Measurements from ENCODE around the gene PRPS1L1. TPM values are rescaled to one million over a fixed set of nuclear protein-coding genes. Genes with fewer than 3 reads are reported as not detected.

The PRPS1L1 gene
- polyA plus RNA-seq, 1 of the 3 experiments (the other 2 are of a cell fraction), result not detected

DNA sequence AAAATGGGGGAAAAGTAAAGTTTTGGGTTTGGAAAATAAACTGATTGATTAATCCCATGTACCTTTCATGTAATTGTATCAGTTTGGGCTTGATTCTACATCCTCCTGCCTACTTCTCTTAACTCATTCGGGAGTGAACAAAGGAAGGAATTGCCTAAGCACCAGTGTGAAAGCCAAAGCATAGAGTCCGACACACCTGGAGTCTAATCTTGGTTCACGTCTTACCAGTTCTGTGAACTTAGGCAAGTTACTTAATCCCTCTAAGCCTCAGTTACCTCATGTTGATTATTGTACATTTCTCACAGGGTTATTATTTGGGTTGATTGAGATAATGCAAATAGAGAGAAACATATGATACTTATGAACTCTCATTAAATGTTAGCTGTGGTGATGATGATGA, 41.1 kb upstream of the PRPS1L1 start:
- no peaks in the 10 kb centered on the region for H3K79me2 ChIP-seq (ENCODE audit: insufficient read depth)
- H3F3A ChIP-seq (replicated peaks; ENCODE audit: insufficient read depth), result no peaks in the 10 kb centered on the region
- POLR2A ChIA-PET, result no interaction called here
- peaks cover 13% of the 10 kb centered on the region; the same call in 1 of the 2 replicates for H3K27me3 ChIP-seq (ENCODE audit: insufficient read depth)
- CTCF ChIA-PET, result interaction anchor here (1.0 to 2.5 kb wide), 2 partner anchors 8 to 299 kb away, joined by 3 to 6 read pairs; no protein-coding TSS in a partner anchor
- no peak overlapping the region for H3K9ac ChIP-seq
- DNase-seq, result no peak
- H3K4me1 ChIP-seq (ENCODE audit: control insufficient read depth in 1 of 2, insufficient read depth in 2 of 2, low read depth in 1 of 2, low read length in 1 of 2), result no peaks in the 10 kb centered on the region
- WGBS (ENCODE audit: low lambda C conversion rate), result 5% methylated on average over 3 of the region's 3 CpGs
- H3K4me2 ChIP-seq, result no peak overlapping the region
- no peaks in the 10 kb centered on the region for H3K36me3 ChIP-seq (replicated peaks in 1 of 2; ENCODE audit: control insufficient read depth in 1 of 2, insufficient read depth in 2 of 2, low read length in 1 of 2)
- no peaks in the 10 kb centered on the region for H3K9me3 ChIP-seq
- no peaks in the 10 kb centered on the region for H3K9me2 ChIP-seq
- no peak overlapping the region for H3K27ac ChIP-seq (ENCODE audit: low read depth in 2 of 2, low read length in 1 of 2)
- H4K20me1 ChIP-seq (ENCODE audit: insufficient read depth), result no peaks in the 10 kb centered on the region
- no peak overlapping the region for H3K4me3 ChIP-seq (ENCODE audit: low read depth in 2 of 2, low read length in 1 of 2)
- H2AFZ ChIP-seq (ENCODE audit: low read depth), result no peak overlapping the region
- TF ChIP-seq FOXM1 (IDR thresholded peaks at IDR 0.05; ENCODE audit: low read depth) (no peak), RAD21 (IDR thresholded peaks at IDR 0.05; ENCODE audit: low read length) (no peak)
- TF ChIP-seq, protein P1, sequence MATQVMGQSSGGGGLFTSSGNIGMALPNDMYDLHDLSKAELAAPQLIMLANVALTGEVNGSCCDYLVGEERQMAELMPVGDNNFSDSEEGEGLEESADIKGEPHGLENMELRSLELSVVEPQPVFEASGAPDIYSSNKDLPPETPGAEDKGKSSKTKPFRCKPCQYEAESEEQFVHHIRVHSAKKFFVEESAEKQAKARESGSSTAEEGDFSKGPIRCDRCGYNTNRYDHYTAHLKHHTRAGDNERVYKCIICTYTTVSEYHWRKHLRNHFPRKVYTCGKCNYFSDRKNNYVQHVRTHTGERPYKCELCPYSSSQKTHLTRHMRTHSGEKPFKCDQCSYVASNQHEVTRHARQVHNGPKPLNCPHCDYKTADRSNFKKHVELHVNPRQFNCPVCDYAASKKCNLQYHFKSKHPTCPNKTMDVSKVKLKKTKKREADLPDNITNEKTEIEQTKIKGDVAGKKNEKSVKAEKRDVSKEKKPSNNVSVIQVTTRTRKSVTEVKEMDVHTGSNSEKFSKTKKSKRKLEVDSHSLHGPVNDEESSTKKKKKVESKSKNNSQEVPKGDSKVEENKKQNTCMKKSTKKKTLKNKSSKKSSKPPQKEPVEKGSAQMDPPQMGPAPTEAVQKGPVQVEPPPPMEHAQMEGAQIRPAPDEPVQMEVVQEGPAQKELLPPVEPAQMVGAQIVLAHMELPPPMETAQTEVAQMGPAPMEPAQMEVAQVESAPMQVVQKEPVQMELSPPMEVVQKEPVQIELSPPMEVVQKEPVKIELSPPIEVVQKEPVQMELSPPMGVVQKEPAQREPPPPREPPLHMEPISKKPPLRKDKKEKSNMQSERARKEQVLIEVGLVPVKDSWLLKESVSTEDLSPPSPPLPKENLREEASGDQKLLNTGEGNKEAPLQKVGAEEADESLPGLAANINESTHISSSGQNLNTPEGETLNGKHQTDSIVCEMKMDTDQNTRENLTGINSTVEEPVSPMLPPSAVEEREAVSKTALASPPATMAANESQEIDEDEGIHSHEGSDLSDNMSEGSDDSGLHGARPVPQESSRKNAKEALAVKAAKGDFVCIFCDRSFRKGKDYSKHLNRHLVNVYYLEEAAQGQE (IDR thresholded peaks at IDR 0.05; ENCODE audit: low read depth, low read length), result no peak

DNA sequence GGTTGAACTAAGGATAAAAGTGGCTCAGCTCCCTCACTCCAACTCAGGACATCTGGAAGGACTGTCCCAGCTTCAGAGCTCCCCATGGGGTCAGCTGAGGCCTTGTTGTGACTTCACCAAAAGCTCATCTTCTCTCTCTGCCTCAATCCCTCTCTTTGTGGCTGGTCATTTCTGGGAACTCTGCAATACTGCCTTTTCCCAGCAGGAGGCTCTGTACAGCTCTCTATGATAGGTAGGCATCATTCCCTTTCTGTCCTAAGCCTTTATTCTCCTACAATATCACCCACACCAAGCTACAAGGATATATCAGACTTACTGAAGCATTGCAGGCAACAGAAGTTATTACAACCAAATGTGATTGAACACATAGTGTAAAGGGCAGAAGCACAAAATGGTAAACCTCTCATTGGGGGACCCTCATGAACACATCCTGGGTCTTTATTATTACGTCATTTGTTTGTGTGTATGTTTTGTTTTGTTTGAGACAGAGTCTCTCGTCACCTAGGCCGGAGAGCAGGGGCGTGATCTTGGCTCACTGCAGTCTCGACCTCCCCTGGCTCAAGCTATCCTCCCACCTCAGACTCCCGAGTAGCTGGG, 36.7 kb upstream of the PRPS1L1 start:
- Histone ChIP-seq H3K4me1 (ENCODE audit: control insufficient read depth in 1 of 2, insufficient read depth in 2 of 2, low read depth in 1 of 2, low read length in 1 of 2) (no peaks in the 10 kb centered on the region), H3K9ac (no peak overlapping the region), H3K4me2 (no peak overlapping the region), H4K20me1 (ENCODE audit: insufficient read depth) (no peaks in the 10 kb centered on the region), H3K79me2 (ENCODE audit: insufficient read depth) (no peaks in the 10 kb centered on the region), H3K9me2 (no peaks in the 10 kb centered on the region), H3K36me3 (replicated peaks in 1 of 2; ENCODE audit: control insufficient read depth in 1 of 2, insufficient read depth in 2 of 2, low read length in 1 of 2) (no peaks in the 10 kb centered on the region), H3K4me3 (ENCODE audit: low read depth in 2 of 2, low read length in 1 of 2) (no peak overlapping the region), H2AFZ (ENCODE audit: low read depth) (no peak overlapping the region), H3K27ac (ENCODE audit: low read depth in 2 of 2, low read length in 1 of 2) (no peak overlapping the region), H3K27me3 (ENCODE audit: insufficient read depth) (peaks cover 22% of the 10 kb centered on the region; the same call in 1 of the 2 replicates), H3F3A (replicated peaks; ENCODE audit: insufficient read depth) (no peaks in the 10 kb centered on the region), H3K9me3 (no peaks in the 10 kb centered on the region)
- peak; percentile 26 for DNase-seq
- CTCF ChIA-PET, result interaction anchor here (0.5 to 3.4 kb wide), 32 partner anchors 9 to 294 kb away, joined by 3 to 35 read pairs (median 4); no protein-coding TSS in a partner anchor
- POLR2A ChIA-PET, result no interaction called here
- WGBS (ENCODE audit: low lambda C conversion rate), result 4% methylated on average over 6 of the region's 6 CpGs
- no peak for TF ChIP-seq EZH2phosphoT487 (IDR thresholded peaks at IDR 0.05; ENCODE audit: borderline replicate concordance, low read depth)
- TF ChIP-seq RAD21 (IDR thresholded peaks at IDR 0.05; ENCODE audit: low read length), result peak; percentile 75
- TF ChIP-seq FOXJ3 (CRISPR knock-in tag; IDR thresholded peaks at IDR 0.05), result no peak
- TF ChIP-seq YY1 (IDR thresholded peaks at IDR 0.05; ENCODE audit: low read depth), result no peak
- TF ChIP-seq, protein P2, sequence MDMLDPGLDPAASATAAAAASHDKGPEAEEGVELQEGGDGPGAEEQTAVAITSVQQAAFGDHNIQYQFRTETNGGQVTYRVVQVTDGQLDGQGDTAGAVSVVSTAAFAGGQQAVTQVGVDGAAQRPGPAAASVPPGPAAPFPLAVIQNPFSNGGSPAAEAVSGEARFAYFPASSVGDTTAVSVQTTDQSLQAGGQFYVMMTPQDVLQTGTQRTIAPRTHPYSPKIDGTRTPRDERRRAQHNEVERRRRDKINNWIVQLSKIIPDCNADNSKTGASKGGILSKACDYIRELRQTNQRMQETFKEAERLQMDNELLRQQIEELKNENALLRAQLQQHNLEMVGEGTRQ (IDR thresholded peaks at IDR 0.05; ENCODE audit: borderline replicate concordance, low read depth, low read length), result no peak
- TF ChIP-seq, protein P1 (IDR thresholded peaks at IDR 0.05; ENCODE audit: low read depth, low read length), result no peak
- peak; percentile 64 for TF ChIP-seq SMC3 (IDR thresholded peaks at IDR 0.05; ENCODE audit: low read depth, low read length)
- TF ChIP-seq TAF1 (IDR thresholded peaks at IDR 0.05; ENCODE audit: borderline replicate concordance, low read depth, low read length), result no peak
- TF ChIP-seq, protein P3, sequence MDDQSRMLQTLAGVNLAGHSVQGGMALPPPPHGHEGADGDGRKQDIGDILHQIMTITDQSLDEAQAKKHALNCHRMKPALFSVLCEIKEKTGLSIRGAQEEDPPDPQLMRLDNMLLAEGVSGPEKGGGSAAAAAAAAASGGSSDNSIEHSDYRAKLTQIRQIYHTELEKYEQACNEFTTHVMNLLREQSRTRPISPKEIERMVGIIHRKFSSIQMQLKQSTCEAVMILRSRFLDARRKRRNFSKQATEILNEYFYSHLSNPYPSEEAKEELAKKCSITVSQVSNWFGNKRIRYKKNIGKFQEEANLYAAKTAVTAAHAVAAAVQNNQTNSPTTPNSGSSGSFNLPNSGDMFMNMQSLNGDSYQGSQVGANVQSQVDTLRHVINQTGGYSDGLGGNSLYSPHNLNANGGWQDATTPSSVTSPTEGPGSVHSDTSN (IDR thresholded peaks at IDR 0.05), result no peak
- no peak for TF ChIP-seq MXI1 (IDR thresholded peaks at IDR 0.05; ENCODE audit: low read depth, low read length)
- TF ChIP-seq RFX5 (IDR thresholded peaks at IDR 0.05; ENCODE audit: low read length), result no peak
- TF ChIP-seq EP300 (IDR thresholded peaks at IDR 0.05; ENCODE audit: borderline replicate concordance in 1 of 2, low read depth in 1 of 2, low read length in 1 of 2), result no peak
- TF ChIP-seq POLR2AphosphoS5 (IDR thresholded peaks at IDR 0.05; ENCODE audit: low read depth, low read length), result no peak
- TF ChIP-seq, protein P4, sequence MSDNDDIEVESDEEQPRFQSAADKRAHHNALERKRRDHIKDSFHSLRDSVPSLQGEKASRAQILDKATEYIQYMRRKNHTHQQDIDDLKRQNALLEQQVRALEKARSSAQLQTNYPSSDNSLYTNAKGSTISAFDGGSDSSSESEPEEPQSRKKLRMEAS (IDR thresholded peaks at IDR 0.05; ENCODE audit: low read depth), result no peak
